Effector CD4-positive, alpha-beta T cell (primary cell): ENCODE results near the gene CASZ1.

Experiments
- DNase-seq: peaks from one replicate; pipeline ENCODE4 v3.0.0-alpha.2; 2020

The CASZ1 gene

DNA sequence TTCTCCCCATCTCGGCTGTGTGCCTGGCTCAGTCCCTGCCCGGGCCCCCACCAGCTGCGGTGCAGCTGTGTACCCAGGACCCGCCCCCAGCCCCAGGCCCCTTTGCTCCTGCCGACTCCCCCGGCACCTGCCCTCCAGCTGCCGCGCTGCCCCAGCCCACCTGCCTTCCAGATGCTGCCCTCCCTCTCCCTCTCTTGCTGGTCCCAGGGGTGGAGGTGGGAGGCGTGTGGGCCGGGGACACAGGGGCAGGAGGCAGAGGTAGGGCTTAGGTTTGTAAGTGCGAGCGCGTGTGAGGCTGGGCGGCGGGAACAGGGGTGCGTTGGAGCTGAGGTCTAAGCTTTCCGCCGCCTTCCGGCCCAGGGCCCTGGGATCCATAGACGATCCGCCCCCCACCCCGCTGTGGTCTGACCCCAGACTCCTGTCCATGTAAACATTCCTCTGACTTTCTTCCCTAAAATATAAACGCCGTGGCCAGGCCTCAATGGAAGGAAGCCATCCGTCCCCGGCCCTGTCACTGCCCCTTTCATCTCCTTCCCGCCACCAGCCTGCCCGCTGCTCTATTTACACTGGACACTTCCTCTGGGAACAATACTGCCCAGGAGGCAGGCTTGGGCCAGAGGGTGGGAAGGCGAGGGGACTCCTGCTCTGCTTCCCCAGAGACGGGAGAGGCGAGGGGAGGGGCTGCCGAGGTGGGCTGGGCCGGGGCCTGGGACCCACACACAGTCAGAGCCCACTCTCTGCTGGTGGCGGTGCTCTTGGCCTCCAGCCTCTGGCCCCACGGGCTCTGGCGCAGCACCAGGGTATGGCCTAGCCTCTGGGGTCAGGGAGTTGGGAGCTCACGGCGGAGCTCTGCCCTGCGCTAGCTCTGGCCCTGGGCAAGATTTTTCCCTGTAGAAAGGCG is 128.3 kb downstream of the CASZ1 start:
- no peak for DNase-seq

DNA sequence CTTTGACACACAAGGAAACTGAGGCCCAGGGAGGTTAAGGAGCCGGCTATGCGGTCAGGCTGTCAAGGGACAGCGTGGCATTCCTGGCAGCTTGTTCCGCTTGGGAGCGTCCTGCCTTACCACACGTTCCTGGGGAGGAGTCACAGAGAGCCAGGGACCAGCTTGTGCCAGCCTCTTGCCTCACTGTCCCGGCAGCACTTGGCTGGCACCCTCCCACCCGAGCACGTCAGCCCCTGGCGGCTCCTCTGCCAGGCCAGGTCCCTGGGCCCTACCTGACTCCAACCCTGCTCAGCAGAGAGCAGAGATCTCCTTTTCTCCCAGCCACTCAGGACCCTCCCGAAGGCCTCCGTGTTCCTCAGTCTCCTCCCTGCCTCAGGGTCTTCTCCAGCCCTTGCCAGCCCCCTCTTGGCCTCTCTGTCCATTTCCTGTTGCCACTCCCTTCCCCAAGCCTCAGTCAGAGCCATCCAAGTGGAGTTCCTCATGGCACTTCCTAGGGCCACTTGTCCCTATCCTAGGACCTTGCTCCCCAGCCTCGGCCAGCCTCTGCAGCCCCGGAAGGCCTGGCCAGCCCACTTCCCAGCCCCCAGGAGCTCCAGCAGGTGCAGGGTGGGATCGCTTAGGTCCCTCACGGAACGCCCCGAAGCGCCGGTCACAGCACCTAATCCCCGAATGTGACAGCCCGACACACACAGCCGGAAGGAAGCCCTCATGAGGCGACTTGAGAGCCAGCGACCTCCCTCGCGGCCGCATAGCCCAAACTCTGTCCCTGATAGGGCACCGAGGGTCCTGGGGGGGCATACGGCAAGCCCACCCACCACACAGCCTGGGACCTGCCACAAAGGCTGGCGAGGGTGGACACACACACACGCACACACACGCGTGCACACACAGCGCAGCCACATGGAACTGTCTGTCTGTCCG is 130.3 kb downstream of the CASZ1 start:
- no peak for DNase-seq

DNA sequence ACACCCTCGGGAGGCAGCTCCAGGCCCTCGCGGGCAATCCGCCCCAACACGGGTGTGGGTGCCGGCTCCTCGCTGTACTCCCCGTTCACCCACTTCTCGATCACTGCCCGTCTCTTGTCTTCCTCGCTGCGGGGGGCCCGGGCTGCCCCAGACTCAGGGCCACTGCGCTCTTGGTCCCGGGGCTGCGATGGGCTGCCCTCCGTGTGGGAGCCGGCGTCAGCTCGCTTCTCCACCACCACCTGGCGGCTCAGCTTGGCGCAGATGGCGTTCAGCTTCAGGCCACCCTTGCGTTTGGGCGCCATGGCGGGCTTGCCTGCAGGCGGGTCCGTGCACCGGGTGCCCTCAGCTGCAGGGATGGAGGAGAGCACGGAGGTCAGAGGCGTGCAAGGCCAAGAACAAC is 131.2 kb downstream of the CASZ1 start:
- no peak for DNase-seq

DNA sequence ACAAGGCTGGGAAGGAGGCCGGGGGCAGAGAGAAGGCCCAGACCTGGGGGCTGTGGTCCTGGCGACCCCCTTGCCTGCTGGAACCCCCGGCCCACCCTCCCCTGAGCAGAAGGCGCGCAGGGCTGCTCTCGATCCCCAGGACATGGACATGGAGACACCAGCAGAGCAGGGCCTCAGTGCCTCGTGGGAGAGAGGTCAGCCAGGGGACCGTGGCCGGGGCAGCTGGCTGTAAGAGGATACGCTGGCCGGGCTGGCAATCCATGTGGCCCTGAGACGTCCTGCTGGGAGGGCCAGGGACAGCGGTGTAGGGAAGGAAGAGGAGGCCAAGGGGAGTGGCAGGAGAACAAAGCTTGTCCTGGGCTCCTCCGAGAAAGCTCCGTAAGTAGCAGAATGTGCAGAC is 132.2 kb downstream of the CASZ1 start:
- no peak for DNase-seq

DNA sequence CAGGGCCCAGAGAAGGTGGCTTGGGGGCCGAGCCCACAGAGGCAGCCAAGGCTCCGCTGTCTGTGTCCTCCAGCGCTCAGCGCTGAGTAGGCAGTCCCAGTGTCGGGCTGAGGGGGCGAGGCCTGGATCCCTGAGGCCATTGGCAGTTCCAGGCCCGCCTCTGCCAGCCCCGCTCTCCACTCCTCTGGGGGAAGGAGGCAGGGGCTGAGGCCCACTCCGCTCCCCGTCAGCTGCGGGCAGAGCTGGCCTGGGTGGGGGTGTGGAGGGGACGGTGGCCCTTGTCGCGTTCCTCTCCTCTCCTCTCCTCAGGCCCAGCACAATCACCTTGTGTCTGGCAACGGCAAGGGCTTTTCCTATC is 132.8 kb downstream of the CASZ1 start:
- no peak for DNase-seq

DNA sequence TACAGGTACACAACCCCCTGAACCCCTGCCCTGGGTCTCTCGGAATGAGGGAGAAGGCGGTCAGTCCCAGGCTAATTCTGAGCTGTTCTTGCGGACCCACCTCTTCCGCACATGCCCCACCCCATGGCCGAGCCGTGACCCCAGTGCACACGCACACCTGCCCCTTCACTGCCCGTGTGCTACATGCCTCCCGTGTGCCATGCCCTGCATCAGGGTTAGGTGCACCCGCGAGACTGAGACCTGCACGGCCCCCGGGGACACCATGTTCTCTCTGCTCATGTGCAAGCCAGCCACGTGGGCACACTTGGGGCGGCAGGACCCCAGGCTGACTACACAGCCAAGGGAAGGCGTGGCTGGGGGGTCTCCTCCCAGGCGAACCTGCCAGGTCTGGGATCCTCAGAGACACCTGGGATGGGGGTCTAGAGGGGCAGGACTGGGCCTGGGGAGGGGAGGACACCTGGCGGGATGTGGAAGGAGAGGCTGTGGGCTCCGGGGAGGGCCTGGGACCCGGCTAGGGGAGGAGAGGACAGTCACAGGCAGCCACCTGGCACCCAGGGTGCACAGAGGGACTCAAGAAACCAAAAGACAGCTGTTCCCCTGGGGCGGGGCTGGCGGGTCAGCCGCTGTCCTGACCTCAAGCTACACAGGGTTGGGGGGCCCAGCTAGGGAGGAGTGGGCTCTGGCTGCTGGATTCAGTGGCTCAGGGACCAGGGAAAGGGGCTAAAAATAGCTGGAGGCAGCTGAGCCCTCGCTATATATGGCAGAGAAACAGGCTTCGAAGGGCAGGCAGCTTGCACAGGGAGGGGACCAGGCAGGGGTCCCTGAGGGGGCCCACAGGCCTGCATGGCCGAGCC is 133.4 kb downstream of the CASZ1 start:
- DNase-seq = no peak

DNA sequence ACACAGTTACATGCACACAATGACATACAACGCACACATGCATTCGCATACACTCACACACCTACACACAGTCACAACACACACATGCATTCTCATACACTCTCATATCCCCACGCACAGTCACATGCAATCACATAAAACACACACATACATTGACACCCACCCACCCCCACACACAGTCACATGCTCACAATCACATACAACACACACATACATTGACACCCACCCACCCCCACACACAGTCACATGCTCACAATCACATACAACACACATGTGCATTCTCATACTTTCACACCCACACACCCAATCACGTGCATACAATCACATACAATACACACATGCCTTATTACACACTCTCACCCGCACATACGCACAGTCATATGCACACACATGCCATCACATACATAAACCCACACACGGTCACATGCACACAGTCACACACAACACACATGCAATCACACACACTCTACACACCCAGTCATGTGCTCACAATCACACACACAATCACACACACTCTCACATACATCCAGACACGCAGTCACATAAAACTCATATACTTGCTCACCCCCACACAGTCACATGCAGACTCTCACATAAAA is 134.3 kb downstream of the CASZ1 start:
- no peak for DNase-seq

DNA sequence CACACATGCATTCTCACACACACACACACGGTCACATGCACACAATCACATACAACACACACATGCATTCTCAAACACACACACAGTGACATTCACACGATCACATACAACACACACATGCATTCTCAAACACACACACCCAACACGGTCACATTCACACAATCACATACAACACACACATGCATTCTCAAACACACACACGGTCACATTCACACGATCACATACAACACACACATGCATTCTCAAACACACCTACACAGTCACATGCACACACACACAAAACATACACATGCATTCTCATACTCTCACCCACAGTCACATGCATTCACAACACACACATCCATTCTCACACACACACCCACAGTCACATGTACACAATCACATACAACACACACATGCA is 135.0 kb downstream of the CASZ1 start:
- DNase-seq = no peak

DNA sequence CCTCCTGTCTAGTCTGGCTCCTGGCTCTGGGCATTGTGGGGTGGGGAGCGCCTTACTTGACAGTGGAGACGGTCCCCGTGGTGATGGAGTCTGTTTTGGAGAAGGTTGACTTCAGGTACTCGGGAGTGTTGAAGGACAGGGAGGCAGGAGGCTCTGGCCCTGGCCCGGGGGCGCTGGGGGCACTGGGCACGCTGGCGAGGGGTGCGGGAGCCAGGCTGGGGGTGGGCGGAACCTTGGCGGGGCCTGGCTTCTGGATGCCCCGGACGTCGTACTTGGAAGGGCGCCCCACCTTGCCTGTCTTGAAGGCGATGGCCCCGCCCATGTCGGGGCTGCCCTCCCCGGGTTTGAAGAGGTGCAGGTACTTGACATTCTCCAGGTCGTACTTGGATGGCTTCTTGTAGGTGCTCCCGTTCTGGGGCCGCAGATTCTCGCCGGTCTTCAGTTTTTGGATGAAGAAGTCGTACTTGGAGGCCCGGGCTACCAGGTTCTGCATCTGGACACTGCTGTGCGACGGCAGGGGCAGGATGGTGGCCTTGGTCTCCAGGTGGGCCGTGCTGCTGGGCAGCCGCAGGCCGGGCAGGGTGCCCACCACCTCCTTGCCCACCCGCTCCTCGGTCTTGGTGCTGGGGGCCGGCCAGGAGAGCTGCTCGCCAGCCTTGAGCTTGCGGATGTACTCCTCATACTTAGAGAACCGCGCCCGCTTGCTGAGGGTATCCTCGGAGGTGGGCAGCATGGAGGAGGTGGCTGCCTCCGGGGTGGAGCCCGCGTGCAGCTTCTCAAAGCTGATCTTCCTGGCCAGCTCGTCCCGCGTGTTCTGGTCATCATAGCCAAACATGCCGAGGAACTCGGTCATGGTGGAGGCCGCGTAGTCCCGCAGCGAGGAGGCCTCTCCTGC is 136.6 kb downstream of the CASZ1 start:
- no peak for DNase-seq

DNA sequence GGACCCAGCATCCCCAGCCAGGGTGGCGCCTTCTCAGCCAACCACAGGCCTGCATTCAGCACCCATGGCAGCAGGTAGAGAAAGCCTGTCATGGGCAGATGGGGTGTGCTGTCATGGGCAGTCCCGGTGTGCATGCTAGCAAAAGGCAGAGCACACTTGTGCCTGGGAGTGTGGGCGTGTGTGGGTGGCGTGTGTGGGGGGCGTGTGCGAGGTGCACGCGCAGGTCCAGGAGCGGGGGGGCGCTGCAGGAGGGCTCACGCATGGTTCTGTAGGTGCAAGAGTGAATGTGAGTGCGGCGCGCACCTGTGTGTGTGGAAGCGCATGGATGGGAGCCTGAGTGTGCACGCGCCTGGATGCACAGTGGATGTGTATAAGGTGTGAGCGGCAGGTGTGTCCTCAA is 137.2 kb downstream of the CASZ1 start:
- no peak for DNase-seq

DNA sequence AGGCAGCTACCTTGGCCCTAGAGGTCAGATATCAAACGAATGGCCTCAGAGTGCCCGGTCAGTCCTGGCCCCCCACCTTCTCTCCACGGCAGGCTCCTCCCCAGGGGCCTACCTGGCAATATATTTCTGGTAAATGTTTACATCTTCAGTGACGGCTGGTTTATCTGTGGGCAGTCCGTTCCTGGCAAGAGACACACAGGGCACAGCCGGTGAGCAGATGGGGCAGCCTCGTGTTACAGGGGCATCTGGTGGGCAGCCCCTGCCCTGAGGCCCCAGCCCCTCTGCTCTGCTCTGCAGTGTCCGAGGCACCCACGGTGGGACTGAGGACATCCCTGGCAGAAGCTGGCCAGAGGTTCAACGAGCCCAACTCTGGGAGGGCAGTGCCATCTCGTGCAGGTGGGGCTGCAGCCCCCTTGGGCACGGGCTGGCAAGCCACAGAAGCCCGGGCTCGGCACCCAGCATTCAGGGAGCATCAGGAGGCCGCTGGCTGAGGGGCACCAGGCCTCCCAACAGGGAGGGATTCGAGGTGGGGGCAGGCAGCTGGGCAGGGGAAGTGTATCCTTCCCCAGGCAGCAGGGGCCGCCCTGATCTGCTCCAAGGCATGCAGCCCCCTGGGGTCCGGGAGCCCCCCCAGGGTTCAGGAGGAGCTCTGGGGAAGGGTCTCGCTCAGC is 137.9 kb downstream of the CASZ1 start:
- no peak for DNase-seq

DNA sequence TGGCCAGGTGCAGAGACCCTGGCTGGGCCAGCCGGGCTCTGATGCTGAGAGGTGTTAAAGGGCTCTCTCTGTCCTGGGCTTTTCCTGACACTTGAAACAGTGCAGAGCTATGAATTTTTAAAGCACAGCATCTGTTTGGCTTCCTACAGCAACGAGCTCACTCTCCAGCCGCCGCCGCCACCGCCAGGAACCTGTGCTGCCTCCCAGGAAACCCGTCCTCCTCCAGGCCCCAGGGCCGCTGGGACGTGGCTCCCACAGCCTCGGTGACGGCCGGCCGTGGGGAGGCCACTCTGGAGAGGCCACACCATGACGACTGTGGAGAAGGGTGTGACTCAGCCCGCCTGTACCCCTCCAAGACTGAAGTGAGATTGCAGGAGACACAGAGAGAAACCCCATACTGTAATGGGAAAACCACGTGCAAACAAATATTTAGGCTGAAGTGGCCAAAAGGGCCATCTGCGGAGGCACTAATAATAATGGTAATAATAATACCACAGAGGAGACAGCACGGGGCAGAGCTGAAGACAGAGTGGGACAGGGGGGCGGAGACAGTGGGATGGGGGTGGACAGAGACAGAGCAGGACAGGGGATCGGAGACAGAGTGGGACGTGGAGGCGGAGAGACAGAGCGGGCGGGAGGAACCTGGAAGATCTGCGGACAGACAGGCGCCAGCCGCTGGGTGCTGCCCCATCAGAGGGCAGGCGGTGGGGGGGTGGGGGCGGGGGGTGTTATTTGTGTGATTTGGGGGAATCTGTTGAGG is 139.2 kb downstream of the CASZ1 start:
- DNase-seq = no peak

DNA sequence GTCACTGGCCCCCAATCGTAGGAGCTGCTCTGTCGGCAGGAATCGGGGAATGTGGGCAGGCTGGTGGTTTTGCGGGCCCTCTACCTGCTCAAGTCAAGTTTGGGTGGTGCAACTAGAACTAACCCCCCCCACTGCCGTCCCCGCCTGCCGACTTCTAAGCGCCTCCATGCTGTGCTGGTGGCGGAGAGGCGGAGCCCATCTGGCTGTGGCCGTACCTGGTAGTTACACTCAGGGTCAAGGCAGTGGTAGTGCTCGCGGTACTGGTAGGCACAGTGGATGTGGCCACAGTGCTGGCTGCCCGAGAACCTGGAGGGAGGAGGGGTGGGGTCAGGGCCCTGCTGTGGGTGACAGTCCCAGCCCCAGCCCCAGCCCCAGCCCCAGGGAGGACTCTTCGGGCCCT is 140.0 kb downstream of the CASZ1 start:
- DNase-seq = no peak

DNA sequence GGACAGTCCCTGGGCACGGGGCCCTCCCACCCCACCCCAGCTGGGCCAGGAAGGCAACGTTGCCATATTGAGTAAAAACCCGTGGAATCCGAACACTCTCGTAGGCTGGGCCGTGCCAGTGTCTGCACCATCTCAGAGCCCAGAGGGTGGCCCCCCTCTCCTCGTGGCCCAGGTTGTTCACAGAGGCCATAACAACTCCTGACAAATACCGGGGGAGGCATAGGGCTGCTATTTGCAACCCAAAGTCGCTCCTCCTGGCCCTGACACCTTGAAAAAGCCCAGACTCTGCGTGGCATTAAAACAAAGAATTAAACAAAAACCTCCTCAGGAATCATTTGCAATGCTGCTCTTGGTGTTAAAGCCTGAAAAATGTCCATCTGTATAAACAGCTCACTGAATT is 141.4 kb downstream of the CASZ1 start:
- no peak for DNase-seq

DNA sequence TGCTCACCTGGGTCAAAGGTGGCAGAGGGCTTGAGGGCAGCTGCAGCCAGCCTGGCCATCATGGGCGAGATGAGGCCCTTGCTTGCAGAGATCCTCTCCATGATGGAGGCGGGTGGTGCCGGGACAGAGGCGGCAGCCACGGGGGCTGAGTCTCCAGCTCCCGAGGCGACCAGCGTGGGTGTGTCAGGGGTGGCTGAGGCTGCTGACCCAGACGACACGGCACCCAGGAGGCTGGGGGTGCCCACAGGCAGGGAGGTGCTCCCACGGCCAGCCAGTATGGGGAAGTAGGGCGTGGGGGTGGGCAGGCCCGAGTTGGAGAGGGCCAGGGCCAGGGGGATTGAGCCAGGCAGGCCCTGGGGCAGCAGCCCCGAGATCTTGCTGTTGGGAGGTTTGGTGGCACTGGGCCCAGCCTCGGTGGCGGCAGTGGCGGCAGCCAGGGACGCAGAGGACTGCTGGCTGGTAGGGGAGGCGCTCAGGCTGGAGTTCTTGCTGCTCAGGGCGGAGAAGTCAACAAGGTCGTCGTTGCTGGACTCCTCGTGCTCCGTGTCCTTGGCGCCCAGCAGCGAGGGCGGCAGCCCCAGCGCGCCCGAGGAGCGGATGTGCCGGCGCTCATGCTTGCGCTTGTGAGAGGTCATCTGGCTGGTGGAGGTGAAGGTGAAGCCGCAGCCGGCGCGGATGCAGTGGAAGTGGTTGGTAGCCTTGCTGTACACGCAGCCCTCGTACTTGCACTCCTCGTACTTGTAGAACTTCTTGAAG is 142.9 kb downstream of the CASZ1 start:
- DNase-seq = no peak

DNA sequence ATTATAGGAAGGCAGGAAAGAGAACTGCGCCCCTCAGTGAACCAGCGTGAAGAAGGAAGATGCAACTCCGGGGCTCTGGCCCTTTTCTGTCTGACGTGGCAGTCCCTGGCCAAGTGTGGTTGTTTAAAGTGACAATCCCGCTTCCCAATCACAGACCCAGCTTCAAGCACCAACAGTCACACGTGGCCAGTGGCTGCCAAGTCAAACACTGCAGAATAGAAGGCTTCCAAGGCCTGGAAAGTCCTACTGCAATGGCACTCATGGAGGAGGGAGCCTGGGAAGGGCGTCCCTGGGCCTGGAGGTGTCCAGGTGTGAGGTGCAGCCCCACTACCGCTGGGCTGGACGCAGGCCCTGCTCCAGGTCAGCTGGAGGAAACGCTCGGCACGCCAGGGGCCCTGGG is 143.8 kb downstream of the CASZ1 start:
- no peak for DNase-seq

DNA sequence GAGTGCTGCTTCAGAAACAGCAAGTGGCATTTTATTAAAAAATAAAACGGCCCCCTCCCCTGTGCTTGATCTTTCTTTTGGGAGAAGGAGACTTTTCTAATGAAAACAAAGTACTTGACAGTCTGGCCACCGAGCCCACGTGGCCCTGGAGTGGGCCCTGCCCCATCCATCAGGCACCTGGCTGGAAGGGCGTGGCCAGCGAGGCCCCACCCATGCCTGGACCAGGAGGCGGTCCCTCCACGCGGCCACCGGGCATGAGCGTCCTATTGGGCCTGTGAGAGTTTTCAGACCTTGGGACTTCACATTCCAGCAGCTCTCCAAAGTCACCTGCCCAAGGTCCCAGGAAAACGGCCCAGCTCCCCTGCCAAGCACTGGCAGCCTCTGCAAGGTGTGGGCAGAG is 144.7 kb downstream of the CASZ1 start:
- no peak for DNase-seq

DNA sequence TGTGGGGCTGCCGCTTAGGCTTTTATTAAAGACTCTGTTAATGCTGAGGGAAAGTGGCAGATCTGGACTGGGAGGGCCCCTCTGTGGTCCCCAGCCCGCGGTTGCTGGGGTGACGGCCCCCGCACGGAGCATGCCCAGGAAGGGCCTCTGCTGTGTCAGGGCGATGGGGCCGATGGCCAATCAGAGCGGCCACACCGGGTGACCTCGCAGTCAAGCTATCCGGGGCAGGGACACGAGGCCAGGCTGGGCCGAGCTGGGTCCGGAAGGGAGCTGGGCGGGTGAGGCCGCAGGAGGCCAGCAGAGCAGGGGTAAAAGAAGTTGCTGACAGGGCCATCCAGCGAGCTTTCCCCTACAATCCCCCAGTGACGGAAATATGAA is 145.1 kb downstream of the CASZ1 start:
- no peak for DNase-seq
